Adipocyte (in vitro differentiated cells): ENCODE data around the gene TMEM107.

Source experiments
- DNase-seq: peaks from one replicate; pipeline ENCODE4 v3.0.0-alpha.2; 2015; ENCODE audit warnings: low read depth
- H3K27me3 ChIP-seq: replicated peaks from 2 replicates; pipeline ENCODE4 v1.7.0; 2013; ENCODE audit warnings: mild to moderate bottlenecking, low read length, moderate library complexity; ENCODE audit not compliant: control insufficient read depth, insufficient read depth
- H3K36me3 ChIP-seq: 2 replicates; pipeline ENCODE4 v1.7.0; 2013; ENCODE audit warnings: low read length, mild to moderate bottlenecking, moderate library complexity; ENCODE audit not compliant: control insufficient read depth, insufficient read depth, severe bottlenecking
- H3K4me1 ChIP-seq: 2 replicates; pipeline ENCODE4 v1.7.0; 2013; ENCODE audit warnings: mild to moderate bottlenecking, low read length, moderate library complexity; ENCODE audit not compliant: control insufficient read depth, insufficient read depth
- H3K4me3 ChIP-seq: 2 replicates; pipeline ENCODE4 v1.7.0; 2013; ENCODE audit warnings: mild to moderate bottlenecking, low read length, moderate library complexity
- H3K9ac ChIP-seq: 2 replicates; pipeline ENCODE4 v1.7.0; 2013; ENCODE audit warnings: mild to moderate bottlenecking, low read length, moderate library complexity
- H3K9me3 ChIP-seq: 2 replicates; pipeline ENCODE4 v1.7.0; 2013; ENCODE audit warnings: mild to moderate bottlenecking, low read length, moderate library complexity; ENCODE audit not compliant: control insufficient read depth

TMEM107 gene

GRCh38 chr17:8137645-8138373, 38.4 kb downstream of the TMEM107 start:
- no peak for DNase-seq
- peak overlapping the region; percentile 50 for H3K4me3 ChIP-seq
- peaks cover 14% of the 10 kb centered on the region for H3K4me1 ChIP-seq
- H3K9ac ChIP-seq, result peak overlapping the region; percentile 69
- peaks cover 44% of the 10 kb centered on the region for H3K36me3 ChIP-seq
- H3K9me3 ChIP-seq, result no peaks in the 10 kb centered on the region
- H3K27me3 ChIP-seq, result no peaks in the 10 kb centered on the region

GRCh38 chr17:8133941-8134340, 42.2 kb downstream of the TMEM107 start:
- H3K4me1 ChIP-seq, result peaks cover 5% of the 10 kb centered on the region
- no peak overlapping the region for H3K4me3 ChIP-seq
- H3K27me3 ChIP-seq, result no peaks in the 10 kb centered on the region
- H3K36me3 ChIP-seq, result peaks cover 6% of the 10 kb centered on the region
- H3K9me3 ChIP-seq, result no peaks in the 10 kb centered on the region
- DNase-seq, result no peak
- H3K9ac ChIP-seq, result no peak overlapping the region

- no peak for DNase-seq
- Histone ChIP-seq H3K4me3 (no peak overlapping the region), H3K4me1 (peaks cover 4% of the 10 kb centered on the region), H3K36me3 (peaks cover 6% of the 10 kb centered on the region), H3K27me3 (no peaks in the 10 kb centered on the region), H3K9ac (no peak overlapping the region), H3K9me3 (no peaks in the 10 kb centered on the region)
Measured at GRCh38 chr17:8133399-8133798, 42.8 kb downstream of the TMEM107 start.

GRCh38 chr17:8131844-8132441, 44.2 kb downstream of the TMEM107 start:
- peaks cover 4% of the 10 kb centered on the region for H3K4me1 ChIP-seq
- no peak for DNase-seq
- H3K36me3 ChIP-seq, result no peaks in the 10 kb centered on the region
- no peaks in the 10 kb centered on the region for H3K9me3 ChIP-seq
- H3K27me3 ChIP-seq, result no peaks in the 10 kb centered on the region
- no peak overlapping the region for H3K9ac ChIP-seq
- no peak overlapping the region for H3K4me3 ChIP-seq

- H3K4me3 ChIP-seq, result no peak overlapping the region
- H3K27me3 ChIP-seq, result peaks cover 10% of the 10 kb centered on the region
Measured at GRCh38 chr17:8128125-8128784, 47.9 kb downstream of the TMEM107 start.

GRCh38 chr17:8126491-8127066, 49.6 kb downstream of the TMEM107 start:
- peak; percentile 82 for DNase-seq
- Histone ChIP-seq H3K27me3 (peaks cover 10% of the 10 kb centered on the region), H3K4me1 (peaks cover 45% of the 10 kb centered on the region), H3K9me3 (no peaks in the 10 kb centered on the region), H3K4me3 (peak overlapping the region; percentile 86), H3K36me3 (no peaks in the 10 kb centered on the region), H3K9ac (peak overlapping the region; percentile 70)

More at GRCh38 chr17:8128125-8128784, 47.9 kb downstream of the TMEM107 start:
- no peaks in the 10 kb centered on the region for H3K36me3 ChIP-seq
- H3K4me1 ChIP-seq, result peaks cover 35% of the 10 kb centered on the region
- no peaks in the 10 kb centered on the region for H3K9me3 ChIP-seq
- DNase-seq, result no peak
- H3K9ac ChIP-seq, result no peak overlapping the region

GRCh38 chr17:8125947-8126490, 50.2 kb downstream of the TMEM107 start:
- Histone ChIP-seq H3K27me3 (peaks cover 10% of the 10 kb centered on the region), H3K4me3 (peak overlapping the region; percentile 86), H3K9ac (peak overlapping the region; percentile 70), H3K4me1 (peaks cover 46% of the 10 kb centered on the region), H3K36me3 (no peaks in the 10 kb centered on the region), H3K9me3 (no peaks in the 10 kb centered on the region)
- DNase-seq, result peak; percentile 48

GRCh38 chr17:8125154-8125946, 50.8 kb downstream of the TMEM107 start:
- H3K27me3 ChIP-seq, result peaks cover 10% of the 10 kb centered on the region
- H3K9ac ChIP-seq, result peak overlapping the region; percentile 70
- H3K4me3 ChIP-seq, result peak overlapping the region; percentile 86
- H3K9me3 ChIP-seq, result no peaks in the 10 kb centered on the region
- H3K36me3 ChIP-seq, result no peaks in the 10 kb centered on the region
- H3K4me1 ChIP-seq, result peaks cover 48% of the 10 kb centered on the region
- peak; percentile 83 for DNase-seq

GRCh38 chr17:8124350-8125153, 51.6 kb downstream of the TMEM107 start:
- Histone ChIP-seq H3K27me3 (peaks cover 10% of the 10 kb centered on the region), H3K36me3 (no peaks in the 10 kb centered on the region)
- DNase-seq, result peak; percentile 60

More at GRCh38 chr17:8124350-8125153, 51.6 kb downstream of the TMEM107 start:
- H3K9ac ChIP-seq, result no peak overlapping the region
- H3K4me1 ChIP-seq, result peaks cover 48% of the 10 kb centered on the region
- H3K9me3 ChIP-seq, result no peaks in the 10 kb centered on the region
- H3K4me3 ChIP-seq, result peak overlapping the region; percentile 78
